Uterus (tissue), 4 donors: ENCODE data around the gene TAF13. TPM values are rescaled to one million over a fixed set of nuclear protein-coding genes. Genes with fewer than 3 reads are reported as not detected.

Experiments
- DNase-seq, 2 donors: peaks; one replicate each; pipeline ENCODE4 v3.0.0-alpha.2; 2019 to 2020
- H3K27ac ChIP-seq, 2 donors: fragments of 200-600 bp; sonication (generic); 1 replicate in 1 of 2; 2 replicates in 1 of 2; pipeline ENCODE4 v1.5.1; 2016 to 2018
- H3K27me3 ChIP-seq, 2 donors: fragments of 200-600 bp; sonication (generic); one replicate each; pipeline ENCODE4 v1.5.1; 2018 to 2019; ENCODE audit warnings: control low read depth in 1 of 2
- H3K36me3 ChIP-seq, 2 donors: fragments of 200-600 bp; sonication (generic); one replicate each; pipeline ENCODE4 v1.5.1; 2019; ENCODE audit warnings: control low read depth in 1 of 2
- H3K4me1 ChIP-seq, 2 donors: fragments of 200-600 bp; sonication (generic); one replicate each; pipeline ENCODE4 v1.5.1; 2018 to 2019; ENCODE audit warnings: control low read depth in 1 of 2
- H3K4me3 ChIP-seq, 2 donors: fragments of 200-600 bp; sonication (generic); 1 replicate in 1 of 2; 2 replicates in 1 of 2; pipeline ENCODE4 v1.5.1; 2018 to 2019; ENCODE audit warnings: mild to moderate bottlenecking in 1 of 2
- H3K9me3 ChIP-seq, 2 donors: fragments of 200-600 bp; sonication (generic); one replicate each; pipeline ENCODE4 v1.5.1; 2019; ENCODE audit warnings: control low read depth in 1 of 2
- POLR2A ChIP-seq, 2 donors: fragments of 450-650 bp; IDR thresholded peaks; one replicate each; pipeline ENCODE4 v1.6.1; 2016; ENCODE audit warnings: antibody characterized with exemption in 2 of 2, mild to moderate bottlenecking in 1 of 2, moderate library complexity in 1 of 2
- intact Hi-C: fragments of 100-400 bp; cut with DNase I; formaldehyde crosslinking; loops from one replicate; pipeline ENCODE4 v1.15.1; 2023; ENCODE audit warnings: low total_unique reads
- total RNA-seq, 4 donors: library from RNA; depleted of rRNA in 3 of 4; stranded (reverse); fragments of >200 nt in 3 of 4; gene quantifications; one replicate each; pipeline versions ENCODE4 v1.1.0 to v1.2.4, GENCODE V29; 2014 to 2023
- TF ChIP-seq, protein P1 (sequence below), 4 experiments: fragments of 200-600 bp in 2 of 4; fragments of 450-650 bp in 2 of 4; sonication (generic) in 2 of 4; IDR thresholded peaks; one replicate each; pipeline ENCODE4 v1.5.1; 2016 to 2019; ENCODE audit warnings: antibody characterized with exemption in 4 of 4, mild to moderate bottlenecking in 2 of 4, moderate library complexity in 1 of 4
- donor health status: DM: yes; HTN: yes; CAD: no.

TAF13 gene
- total RNA-seq, 4 donors from 2014 or later: 2.0 to 56.3 (median 25.7) TPM

DNA sequence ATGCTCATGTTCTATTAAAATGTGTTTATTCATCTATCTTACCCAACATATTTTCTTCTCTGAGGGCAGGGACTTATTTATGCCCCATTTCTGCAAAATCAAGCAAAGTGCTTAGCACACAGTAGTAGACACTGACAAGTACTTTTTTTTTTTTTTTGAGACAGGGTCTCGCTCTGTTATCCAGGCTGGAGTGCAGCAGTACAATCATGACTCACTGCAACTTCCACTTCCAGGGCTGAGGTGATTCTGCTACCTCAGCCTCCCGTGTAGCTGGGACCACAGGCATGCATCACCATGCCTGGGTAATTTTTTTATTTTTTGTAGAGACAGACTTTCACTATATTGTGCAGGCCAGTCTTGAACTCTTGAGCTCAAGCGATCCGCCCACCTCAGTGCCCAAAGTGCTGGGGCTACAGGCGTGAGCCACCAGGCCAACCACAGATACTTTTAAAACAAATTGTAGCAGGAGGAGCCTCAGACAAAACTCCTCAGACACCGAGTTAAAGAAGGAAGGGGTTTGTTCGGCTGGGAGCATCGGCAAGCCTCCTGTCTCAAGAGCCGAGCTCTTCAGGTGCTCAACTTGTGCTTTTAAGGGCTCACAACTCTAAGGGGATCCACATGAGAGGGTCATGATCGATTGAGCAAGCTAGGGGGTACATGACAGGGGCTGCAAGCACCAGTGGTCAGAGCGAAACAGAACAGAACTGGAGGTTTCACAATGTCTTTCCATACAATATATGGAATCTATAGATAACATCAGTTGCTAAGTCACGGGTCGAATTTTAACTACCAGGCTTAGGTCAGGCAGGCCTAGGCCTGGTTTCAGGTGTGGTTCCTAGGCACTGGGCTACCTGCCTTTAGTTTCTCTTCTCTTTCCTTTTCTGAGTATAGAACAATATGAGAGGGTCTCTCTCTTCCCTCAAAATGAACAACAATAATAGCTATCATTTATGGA is 9.0 kb upstream of the TAF13 start:
- intact Hi-C loops: no loop called here

DNA sequence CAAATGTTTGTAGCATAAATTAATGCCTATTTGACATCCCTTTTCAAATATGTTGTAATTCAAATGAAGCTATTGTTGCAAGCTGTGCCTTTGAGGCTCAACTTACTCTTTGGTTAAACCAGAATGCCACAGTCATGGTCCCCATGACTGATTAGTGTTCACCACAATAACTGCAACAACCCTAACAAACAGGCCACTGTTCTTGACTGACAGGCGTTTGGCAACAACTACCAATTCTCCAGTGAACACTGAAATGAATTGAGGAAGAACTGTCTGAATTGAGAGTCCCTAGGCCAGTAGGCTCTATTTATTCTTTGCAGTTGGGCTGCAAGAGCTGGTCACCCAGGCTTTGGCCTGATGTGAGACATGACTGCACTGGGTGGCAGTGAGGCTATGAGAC is 8.1 kb upstream of the TAF13 start:
- no peak overlapping the region for H3K27ac ChIP-seq
- no peak overlapping the region for H3K4me3 ChIP-seq
- no peaks in the 10 kb centered on the region for H3K27me3 ChIP-seq
- H3K36me3 ChIP-seq: no peaks in the 10 kb centered on the region
- no peaks in the 10 kb centered on the region for H3K9me3 ChIP-seq
- no peak for DNase-seq
- H3K4me1 ChIP-seq: no peaks in the 10 kb centered on the region
- intact Hi-C loops: no loop called here
- TF ChIP-seq POLR2A (IDR thresholded peaks at IDR 0.05): no peak
- TF ChIP-seq, protein P1, sequence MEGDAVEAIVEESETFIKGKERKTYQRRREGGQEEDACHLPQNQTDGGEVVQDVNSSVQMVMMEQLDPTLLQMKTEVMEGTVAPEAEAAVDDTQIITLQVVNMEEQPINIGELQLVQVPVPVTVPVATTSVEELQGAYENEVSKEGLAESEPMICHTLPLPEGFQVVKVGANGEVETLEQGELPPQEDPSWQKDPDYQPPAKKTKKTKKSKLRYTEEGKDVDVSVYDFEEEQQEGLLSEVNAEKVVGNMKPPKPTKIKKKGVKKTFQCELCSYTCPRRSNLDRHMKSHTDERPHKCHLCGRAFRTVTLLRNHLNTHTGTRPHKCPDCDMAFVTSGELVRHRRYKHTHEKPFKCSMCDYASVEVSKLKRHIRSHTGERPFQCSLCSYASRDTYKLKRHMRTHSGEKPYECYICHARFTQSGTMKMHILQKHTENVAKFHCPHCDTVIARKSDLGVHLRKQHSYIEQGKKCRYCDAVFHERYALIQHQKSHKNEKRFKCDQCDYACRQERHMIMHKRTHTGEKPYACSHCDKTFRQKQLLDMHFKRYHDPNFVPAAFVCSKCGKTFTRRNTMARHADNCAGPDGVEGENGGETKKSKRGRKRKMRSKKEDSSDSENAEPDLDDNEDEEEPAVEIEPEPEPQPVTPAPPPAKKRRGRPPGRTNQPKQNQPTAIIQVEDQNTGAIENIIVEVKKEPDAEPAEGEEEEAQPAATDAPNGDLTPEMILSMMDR (IDR thresholded peaks at IDR 0.05): no peak

More for the DNA sequence above, 9.0 kb upstream of the TAF13 start:
- DNase-seq: no peak
- Histone ChIP-seq H3K4me1 (no peaks in the 10 kb centered on the region), H3K27me3 (no peaks in the 10 kb centered on the region), H3K4me3 (no peak overlapping the region), H3K27ac (no peak overlapping the region), H3K9me3 (no peaks in the 10 kb centered on the region), H3K36me3 (no peaks in the 10 kb centered on the region)
- no peak for TF ChIP-seq POLR2A (IDR thresholded peaks at IDR 0.05)
- TF ChIP-seq, protein P1 (IDR thresholded peaks at IDR 0.05): no peak

DNA sequence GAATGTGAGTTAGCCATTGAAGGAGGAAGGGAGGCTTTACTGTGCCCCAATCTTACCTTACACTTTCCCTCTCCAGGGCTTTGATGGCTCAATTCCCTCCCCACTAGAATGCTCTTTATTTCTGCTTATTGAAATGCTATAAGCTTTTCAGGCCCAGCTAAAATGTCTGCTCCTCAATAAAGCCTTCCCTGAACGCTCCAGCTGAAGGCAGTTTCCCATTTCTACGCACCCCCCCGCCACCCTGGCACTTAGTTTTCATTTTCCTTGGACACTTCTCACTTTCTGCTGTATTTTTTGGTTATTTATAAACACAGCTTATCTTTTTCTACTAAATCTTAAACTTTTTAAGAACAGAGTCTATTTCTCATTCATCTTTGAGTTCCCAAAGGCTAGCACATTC is 7.7 kb upstream of the TAF13 start:
- no peaks in the 10 kb centered on the region for H3K9me3 ChIP-seq
- no peaks in the 10 kb centered on the region for H3K27me3 ChIP-seq
- no peak overlapping the region for H3K27ac ChIP-seq
- H3K36me3 ChIP-seq: no peaks in the 10 kb centered on the region
- no peaks in the 10 kb centered on the region for H3K4me1 ChIP-seq
- TF ChIP-seq, protein P1 (IDR thresholded peaks at IDR 0.05): no peak
- no peak for TF ChIP-seq POLR2A (IDR thresholded peaks at IDR 0.05)
- no peak for DNase-seq
- intact Hi-C loops: no loop called here
- no peak overlapping the region for H3K4me3 ChIP-seq

DNA sequence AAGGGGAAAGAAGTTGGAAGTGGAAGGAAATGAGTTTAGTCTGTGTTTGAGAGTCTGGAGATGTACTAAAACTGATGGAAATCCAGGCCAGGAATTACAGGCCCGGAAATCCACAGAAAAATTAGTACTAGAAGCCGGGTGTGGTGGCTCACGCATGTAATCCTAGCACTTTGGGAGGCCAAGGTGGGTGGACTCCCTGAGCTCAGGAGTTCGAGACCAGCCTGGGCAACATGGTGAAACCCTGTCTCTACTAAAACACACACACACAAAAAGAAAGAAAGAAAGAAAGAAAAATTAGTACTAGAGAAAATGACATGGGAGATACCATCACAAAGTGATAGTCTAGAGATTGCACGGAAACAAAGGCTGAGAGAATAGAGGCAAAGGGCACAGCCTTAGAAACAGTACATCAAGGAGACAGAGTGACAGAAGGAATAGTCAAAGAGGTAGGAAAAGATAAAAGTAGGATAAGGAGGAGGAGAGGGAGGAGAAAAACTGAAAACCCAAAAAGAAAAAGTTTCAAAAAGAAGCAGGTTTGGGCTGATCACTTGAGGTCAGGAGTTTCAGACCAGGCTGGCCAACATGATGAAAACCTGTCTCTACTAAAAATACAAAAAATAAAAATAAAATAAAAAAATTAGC is 4.8 kb upstream of the TAF13 start:
- Histone ChIP-seq H3K27me3 (no peaks in the 10 kb centered on the region), H3K27ac (peak overlapping the region; percentile 39 to 73), H3K4me1 (no peaks in the 10 kb centered on the region), H3K36me3 (no peaks in the 10 kb centered on the region), H3K4me3 (no peak overlapping the region), H3K9me3 (no peaks in the 10 kb centered on the region)
- intact Hi-C loops: no loop called here
- no peak for DNase-seq
- TF ChIP-seq, protein P1 (IDR thresholded peaks at IDR 0.05): no peak
- TF ChIP-seq POLR2A (IDR thresholded peaks at IDR 0.05): no peak

DNA sequence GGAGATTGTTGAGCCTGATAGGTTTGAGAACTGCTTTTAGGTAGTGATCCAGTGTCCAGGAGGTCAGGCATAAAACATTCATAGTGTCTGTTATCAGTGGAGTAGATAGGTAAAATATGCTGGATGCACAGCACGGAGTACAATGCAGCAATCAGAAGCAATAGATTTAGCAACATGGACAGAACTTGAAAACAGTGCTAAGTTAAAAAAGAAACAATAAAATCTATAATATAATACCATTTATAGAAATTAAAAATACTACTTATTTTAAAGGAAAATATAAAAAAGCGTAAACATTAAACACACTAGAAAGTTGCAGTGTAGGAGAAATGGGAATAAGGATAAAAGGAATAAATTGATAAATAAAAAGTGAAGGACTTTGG is 3.4 kb upstream of the TAF13 start:
- no peaks in the 10 kb centered on the region for H3K9me3 ChIP-seq
- DNase-seq: no peak
- H3K4me1 ChIP-seq: peaks cover 0 to 6% of the 10 kb centered on the region in 2 donors
- intact Hi-C loops: no loop called here
- peak overlapping the region in 1 of 2 donors; percentile 73 for H3K27ac ChIP-seq
- TF ChIP-seq, protein P1 (IDR thresholded peaks at IDR 0.05): no peak
- TF ChIP-seq POLR2A (IDR thresholded peaks at IDR 0.05): no peak
- H3K27me3 ChIP-seq: no peaks in the 10 kb centered on the region
- no peaks in the 10 kb centered on the region for H3K36me3 ChIP-seq
- H3K4me3 ChIP-seq: no peak overlapping the region
